NB4 (cell line): Measurements from ENCODE around the gene AIF1.
"Not testable (repeated sequence)": the region's sequence is repeated elsewhere in the genome, so short reads cannot be mapped to it uniquely, and the experiment has no call there.

Experiments
- DNase-seq: peaks from one replicate; pipeline ENCODE4 v3.0.0; 2010; ENCODE audit warnings: low read depth
- H3K4me3 ChIP-seq: one replicate; pipeline ENCODE4 v1.5.1; 2011; ENCODE audit warnings: mild to moderate bottlenecking, low read depth, low read length, moderate library complexity
- MAX ChIP-seq: IDR thresholded peaks from 2 replicates; pipeline ENCODE4 v1.6.1; 2011; ENCODE audit warnings: low read depth, low read length
- MYC ChIP-seq: IDR thresholded peaks from 2 replicates; pipeline ENCODE4 v1.6.1; 2011; ENCODE audit warnings: low read depth, low read length
- POLR2A ChIP-seq: IDR thresholded peaks from 2 replicates; pipeline ENCODE4 v1.6.1; 2011; ENCODE audit warnings: mild to moderate bottlenecking; ENCODE audit not compliant: insufficient read length; ENCODE audit errors: extremely low read depth
- TF ChIP-seq, protein P1 (sequence below): IDR thresholded peaks from one replicate; pipeline ENCODE4 v1.5.1; 2012; ENCODE audit warnings: low read depth, low read length

The AIF1 gene

DNA sequence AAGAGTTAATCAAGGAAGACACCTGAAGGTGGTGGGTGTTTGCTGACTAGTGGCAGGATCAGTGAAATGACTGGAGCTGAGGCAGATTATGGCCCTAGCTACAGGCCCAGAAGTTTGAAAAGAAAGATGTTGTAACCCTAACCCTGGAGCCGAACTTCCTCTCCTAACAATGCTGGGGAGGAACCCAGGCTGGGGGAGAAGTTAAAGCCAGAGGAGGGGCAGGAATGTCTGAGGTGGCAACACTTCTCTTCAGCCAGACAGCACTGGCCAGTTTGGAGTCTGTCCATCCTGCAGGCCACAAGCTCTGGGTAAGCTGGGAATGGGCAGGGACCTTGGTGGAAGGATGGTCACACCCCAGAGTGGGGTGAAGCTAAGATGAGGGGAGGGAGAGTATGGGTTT is 29.0 kb upstream of the AIF1 start, which contains the start of gene LST1:
TSS of gene LST1 (plus strand) at position 270 of the 400 bp plus-strand sequence. CDS start 1,023 bp downstream, outside the sequence.
- peak; percentile 95 for DNase-seq
- TF ChIP-seq POLR2A (peak; percentile 13), MYC (no peak; the same call in 1 of the 2 replicates)
- TF ChIP-seq, protein P1, sequence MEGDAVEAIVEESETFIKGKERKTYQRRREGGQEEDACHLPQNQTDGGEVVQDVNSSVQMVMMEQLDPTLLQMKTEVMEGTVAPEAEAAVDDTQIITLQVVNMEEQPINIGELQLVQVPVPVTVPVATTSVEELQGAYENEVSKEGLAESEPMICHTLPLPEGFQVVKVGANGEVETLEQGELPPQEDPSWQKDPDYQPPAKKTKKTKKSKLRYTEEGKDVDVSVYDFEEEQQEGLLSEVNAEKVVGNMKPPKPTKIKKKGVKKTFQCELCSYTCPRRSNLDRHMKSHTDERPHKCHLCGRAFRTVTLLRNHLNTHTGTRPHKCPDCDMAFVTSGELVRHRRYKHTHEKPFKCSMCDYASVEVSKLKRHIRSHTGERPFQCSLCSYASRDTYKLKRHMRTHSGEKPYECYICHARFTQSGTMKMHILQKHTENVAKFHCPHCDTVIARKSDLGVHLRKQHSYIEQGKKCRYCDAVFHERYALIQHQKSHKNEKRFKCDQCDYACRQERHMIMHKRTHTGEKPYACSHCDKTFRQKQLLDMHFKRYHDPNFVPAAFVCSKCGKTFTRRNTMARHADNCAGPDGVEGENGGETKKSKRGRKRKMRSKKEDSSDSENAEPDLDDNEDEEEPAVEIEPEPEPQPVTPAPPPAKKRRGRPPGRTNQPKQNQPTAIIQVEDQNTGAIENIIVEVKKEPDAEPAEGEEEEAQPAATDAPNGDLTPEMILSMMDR: no peak
- peak within 1 kb of the TSS; percentile 73 for H3K4me3 ChIP-seq

DNA sequence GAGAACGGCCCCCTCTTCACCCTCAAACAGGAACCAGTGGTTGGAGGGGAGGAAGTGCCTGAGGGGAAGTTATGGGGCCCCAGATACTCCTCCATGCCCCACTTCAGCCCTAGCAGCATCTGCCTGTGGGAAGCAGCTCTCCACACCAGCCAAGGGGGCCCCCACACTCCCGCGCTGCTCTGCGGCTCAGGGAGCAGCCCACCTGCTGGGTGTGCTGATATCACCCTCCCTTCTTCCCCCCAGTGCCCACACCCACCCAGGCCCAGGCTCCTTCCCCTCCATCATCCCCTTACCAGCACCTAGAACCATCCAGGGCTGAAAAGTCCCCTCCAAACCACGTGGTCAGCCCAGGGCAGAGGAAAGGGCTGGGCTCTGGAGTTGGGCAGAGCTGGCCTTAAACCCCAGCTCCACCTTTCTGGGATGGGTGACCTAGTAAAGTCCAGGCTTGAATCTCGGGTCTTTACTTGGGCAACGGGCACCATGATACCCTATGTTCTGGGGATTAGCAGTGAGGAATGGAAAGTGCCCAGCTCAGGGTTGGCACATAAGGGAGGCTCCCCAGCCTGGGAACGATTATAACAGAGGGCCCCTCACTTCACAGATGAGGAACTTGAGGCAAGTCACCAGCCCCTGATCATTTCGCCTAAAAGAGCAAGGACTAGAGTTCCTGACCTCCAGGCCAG is 28.3 kb upstream of the AIF1 start:
- peak; percentile 97 for TF ChIP-seq MAX
- TF ChIP-seq POLR2A: peak; percentile 17
- peak; percentile 76 for TF ChIP-seq MYC
- TF ChIP-seq, protein P1: no peak
- peak; percentile 99 for DNase-seq
- H3K4me3 ChIP-seq: peak overlapping the region; percentile 73

GRCh38 chr6:31587791-31588777 is 26.9 kb upstream of the AIF1 start:
- peak overlapping the region; percentile 73 for H3K4me3 ChIP-seq
- DNase-seq: peak; percentile 36
- TF ChIP-seq, protein P1: no peak
- TF ChIP-seq POLR2A: no peak
- TF ChIP-seq MAX: no peak
- no peak for TF ChIP-seq MYC

- TF ChIP-seq MAX: no peak
- TF ChIP-seq, protein P1: no peak
- no peak for TF ChIP-seq POLR2A
- TF ChIP-seq MYC: no peak
- H3K4me3 ChIP-seq: peak overlapping the region; percentile 73
- peak; percentile 84 for DNase-seq
Measured at GRCh38 chr6:31588871-31589650, 26.0 kb upstream of the AIF1 start.

DNA sequence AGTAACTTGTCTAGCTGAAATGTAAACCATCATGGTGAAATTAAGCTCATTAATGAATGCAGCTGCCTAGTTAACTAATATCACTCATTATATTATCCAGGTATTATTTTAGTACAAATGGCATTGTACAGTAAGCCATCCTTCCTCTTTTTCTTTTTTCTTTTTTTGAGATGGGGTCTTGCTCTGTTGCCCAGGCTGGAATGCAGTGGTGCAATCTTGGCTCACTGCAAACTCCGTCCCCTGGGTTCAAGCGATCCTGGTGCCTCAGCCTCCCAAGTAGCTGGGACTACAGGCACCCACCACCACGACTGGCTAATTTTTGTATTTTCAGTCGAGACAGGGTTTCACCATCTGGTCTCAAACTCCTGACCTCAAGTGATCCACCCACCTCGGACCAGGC is 24.3 kb upstream of the AIF1 start:
- not testable (repeated sequence) for DNase-seq, H3K4me3 ChIP-seq

DNA sequence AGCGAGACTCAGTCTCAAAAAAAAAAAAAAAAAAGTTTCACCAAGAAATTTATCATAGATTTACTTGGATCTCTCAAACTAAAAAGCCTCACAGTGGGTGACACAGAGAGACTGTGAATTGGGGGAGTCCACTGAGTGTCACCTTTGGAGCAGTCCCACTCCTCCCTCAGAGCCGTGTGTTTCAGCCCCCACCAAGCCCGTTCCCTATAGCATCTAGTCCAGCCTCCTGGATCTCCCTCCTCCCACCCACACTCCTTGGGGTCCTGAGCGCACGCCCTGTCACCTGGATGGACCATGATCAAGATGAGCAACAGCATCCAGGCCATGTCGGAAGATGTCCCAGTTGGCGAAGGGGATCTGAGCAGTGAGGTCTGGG is 22.6 kb upstream of the AIF1 start:
- H3K4me3 ChIP-seq: no peak overlapping the region
- no peak for DNase-seq
- TF ChIP-seq POLR2A (no peak), MAX (no peak), MYC (no peak)
- TF ChIP-seq, protein P1: no peak
